Measurements from ENCODE around the gene C2CD3.

Gene C2CD3

GRCh38 chr11:74170694-74171629, at the start of gene C2CD3, which contains the start of gene PPME1:
Gene C2CD3, minus strand, starts transcription at chr11:74171002. Its CDS starts 210 bp downstream, at chr11:74170792.
Gene PPME1, plus strand, starts transcription at chr11:74171289. Its CDS starts 133 bp downstream, at chr11:74171422.
- Mint-ChIP-seq H3K36me3 (peaks cover 19% of the 10 kb centered on the region), H3K4me3 (no peak within 1 kb of the TSS), H3K27ac (no peak within 1 kb of the TSS), H3K4me1 (ENCODE audit: low read depth) (peaks cover 28% of the 10 kb centered on the region), H3K27me3 (no peaks in the 10 kb centered on the region), H3K9me3 (ENCODE audit: low read depth) (no peaks in the 10 kb centered on the region)

- Mint-ChIP-seq H3K27ac (no peak overlapping the region), H3K9me3 (ENCODE audit: low read depth) (peaks cover 4% of the 10 kb centered on the region), H3K36me3 (peaks cover 20% of the 10 kb centered on the region), H3K27me3 (no peaks in the 10 kb centered on the region), H3K4me3 (no peak overlapping the region), H3K4me1 (ENCODE audit: low read depth) (no peaks in the 10 kb centered on the region)
Observed at GRCh38 chr11:74220376-74220775, 49.6 kb upstream of the C2CD3 start.

GRCh38 chr11:74212533-74212932, 41.7 kb upstream of the C2CD3 start:
- Mint-ChIP-seq H3K27me3 (no peaks in the 10 kb centered on the region), H3K36me3 (peaks cover 46% of the 10 kb centered on the region), H3K27ac (no peak overlapping the region), H3K9me3 (ENCODE audit: low read depth) (peaks cover 8% of the 10 kb centered on the region), H3K4me1 (ENCODE audit: low read depth) (no peaks in the 10 kb centered on the region), H3K4me3 (no peak overlapping the region)

GRCh38 chr11:74208507-74208906, 37.7 kb upstream of the C2CD3 start:
- no peaks in the 10 kb centered on the region for H3K9me3 Mint-ChIP-seq (ENCODE audit: low read depth)
- H3K4me1 Mint-ChIP-seq (ENCODE audit: low read depth), result peaks cover 2% of the 10 kb centered on the region
- no peak overlapping the region for H3K4me3 Mint-ChIP-seq
- H3K27ac Mint-ChIP-seq, result no peak overlapping the region
- H3K36me3 Mint-ChIP-seq, result peaks cover 43% of the 10 kb centered on the region
- H3K27me3 Mint-ChIP-seq, result no peaks in the 10 kb centered on the region

- Mint-ChIP-seq H3K4me3 (no peak overlapping the region), H3K4me1 (ENCODE audit: low read depth) (peaks cover 2% of the 10 kb centered on the region), H3K36me3 (peaks cover 43% of the 10 kb centered on the region), H3K27me3 (no peaks in the 10 kb centered on the region), H3K9me3 (ENCODE audit: low read depth) (no peaks in the 10 kb centered on the region), H3K27ac (no peak overlapping the region)
Observed at GRCh38 chr11:74206746-74207145, 35.9 kb upstream of the C2CD3 start.

GRCh38 chr11:74205181-74205580, 34.4 kb upstream of the C2CD3 start:
- peaks cover 2% of the 10 kb centered on the region for H3K4me1 Mint-ChIP-seq (ENCODE audit: low read depth)
- H3K27me3 Mint-ChIP-seq, result no peaks in the 10 kb centered on the region
- no peak overlapping the region for H3K27ac Mint-ChIP-seq
- no peaks in the 10 kb centered on the region for H3K9me3 Mint-ChIP-seq (ENCODE audit: low read depth)
- H3K4me3 Mint-ChIP-seq, result no peak overlapping the region
- H3K36me3 Mint-ChIP-seq, result peaks cover 39% of the 10 kb centered on the region

- no peak overlapping the region for H3K4me3 Mint-ChIP-seq
- H3K9me3 Mint-ChIP-seq (ENCODE audit: low read depth), result no peaks in the 10 kb centered on the region
- peaks cover 34% of the 10 kb centered on the region for H3K36me3 Mint-ChIP-seq
- no peaks in the 10 kb centered on the region for H3K27me3 Mint-ChIP-seq
- H3K4me1 Mint-ChIP-seq (ENCODE audit: low read depth), result peaks cover 2% of the 10 kb centered on the region
- H3K27ac Mint-ChIP-seq, result no peak overlapping the region
Observed at GRCh38 chr11:74204701-74205100, 33.9 kb upstream of the C2CD3 start.

- Mint-ChIP-seq H3K27me3 (no peaks in the 10 kb centered on the region), H3K36me3 (peaks cover 31% of the 10 kb centered on the region), H3K27ac (no peak overlapping the region), H3K4me3 (no peak overlapping the region), H3K9me3 (ENCODE audit: low read depth) (peaks cover 3% of the 10 kb centered on the region), H3K4me1 (ENCODE audit: low read depth) (peaks cover 2% of the 10 kb centered on the region)
Observed at GRCh38 chr11:74203966-74204365, 33.2 kb upstream of the C2CD3 start.

- H3K9me3 Mint-ChIP-seq (ENCODE audit: low read depth), result peaks cover 13% of the 10 kb centered on the region
- H3K4me3 Mint-ChIP-seq, result no peak overlapping the region
- peaks cover 25% of the 10 kb centered on the region for H3K36me3 Mint-ChIP-seq
Observed at GRCh38 chr11:74196781-74197486, 26.1 kb upstream of the C2CD3 start.

GRCh38 chr11:74195828-74196227, 25.0 kb upstream of the C2CD3 start:
- no peaks in the 10 kb centered on the region for H3K27me3 Mint-ChIP-seq
- no peak overlapping the region for H3K27ac Mint-ChIP-seq
- no peaks in the 10 kb centered on the region for H3K4me1 Mint-ChIP-seq (ENCODE audit: low read depth)
- peaks cover 29% of the 10 kb centered on the region for H3K36me3 Mint-ChIP-seq
- H3K4me3 Mint-ChIP-seq, result no peak overlapping the region
- H3K9me3 Mint-ChIP-seq (ENCODE audit: low read depth), result peaks cover 13% of the 10 kb centered on the region

More at GRCh38 chr11:74196781-74197486, 26.1 kb upstream of the C2CD3 start:
- H3K27ac Mint-ChIP-seq, result no peak overlapping the region
- H3K27me3 Mint-ChIP-seq, result no peaks in the 10 kb centered on the region
- no peaks in the 10 kb centered on the region for H3K4me1 Mint-ChIP-seq (ENCODE audit: low read depth)

- peaks cover 19% of the 10 kb centered on the region for H3K4me1 Mint-ChIP-seq (ENCODE audit: low read depth)
- no peak overlapping the region for H3K4me3 Mint-ChIP-seq
- H3K27ac Mint-ChIP-seq, result no peak overlapping the region
- no peaks in the 10 kb centered on the region for H3K27me3 Mint-ChIP-seq
- no peaks in the 10 kb centered on the region for H3K9me3 Mint-ChIP-seq (ENCODE audit: low read depth)
- H3K36me3 Mint-ChIP-seq, result peaks cover 32% of the 10 kb centered on the region
Observed at GRCh38 chr11:74185695-74186094, 14.9 kb upstream of the C2CD3 start.

GRCh38 chr11:74185285-74185684, 14.5 kb upstream of the C2CD3 start:
- Mint-ChIP-seq H3K4me1 (ENCODE audit: low read depth) (peaks cover 19% of the 10 kb centered on the region), H3K27ac (no peak overlapping the region), H3K4me3 (no peak overlapping the region), H3K36me3 (peaks cover 28% of the 10 kb centered on the region), H3K27me3 (no peaks in the 10 kb centered on the region), H3K9me3 (ENCODE audit: low read depth) (no peaks in the 10 kb centered on the region)

GRCh38 chr11:74182635-74183034, 11.8 kb upstream of the C2CD3 start:
- Mint-ChIP-seq H3K27me3 (no peaks in the 10 kb centered on the region), H3K4me3 (no peak overlapping the region), H3K9me3 (ENCODE audit: low read depth) (no peaks in the 10 kb centered on the region), H3K36me3 (peaks cover 23% of the 10 kb centered on the region), H3K27ac (no peak overlapping the region), H3K4me1 (ENCODE audit: low read depth) (peaks cover 30% of the 10 kb centered on the region)

- H3K4me1 Mint-ChIP-seq (ENCODE audit: low read depth), result peaks cover 26% of the 10 kb centered on the region
- no peaks in the 10 kb centered on the region for H3K27me3 Mint-ChIP-seq
- no peaks in the 10 kb centered on the region for H3K9me3 Mint-ChIP-seq (ENCODE audit: low read depth)
- no peak overlapping the region for H3K27ac Mint-ChIP-seq
- H3K36me3 Mint-ChIP-seq, result peaks cover 15% of the 10 kb centered on the region
- no peak overlapping the region for H3K4me3 Mint-ChIP-seq
Observed at GRCh38 chr11:74179234-74180052, 8.6 kb upstream of the C2CD3 start.
